ENCODE measurements around the gene ZKSCAN1. TPM values are rescaled to one million over a fixed set of nuclear protein-coding genes. Genes with fewer than 3 reads are reported as not detected.
A peak's percentile ranks its signal among the peaks of the same experiment; 100 is the strongest.

The ZKSCAN1 gene
- polyA plus RNA-seq, 3 donors: 10.4 to 24.3 (median 10.7) TPM

- no peak for TF ChIP-seq CTCF (IDR thresholded peaks at IDR 0.05)
- no peak overlapping the region for H3K4me3 Mint-ChIP-seq
- DNase-seq: no peak
Observed at GRCh38 chr7:100072462-100072861, 57.1 kb downstream of the ZKSCAN1 start.

GRCh38 chr7:100074841-100075240 is 59.4 kb downstream of the ZKSCAN1 start:
- TF ChIP-seq CTCF (IDR thresholded peaks at IDR 0.05): no peak
- peaks cover 3% of the 10 kb centered on the region for H3K4me1 Mint-ChIP-seq
- Histone ChIP-seq H3K4me2 (replicated peaks; ENCODE audit: extremely low read depth, low read length, poor library complexity, severe bottlenecking) (no peak overlapping the region), H2AFZ (ENCODE audit: insufficient read depth, low read depth, low read length, poor library complexity, severe bottlenecking) (no peak overlapping the region), H3K79me2 (ENCODE audit: insufficient read depth, low read length) (peaks cover 29% of the 10 kb centered on the region), H3K36me3 (replicated peaks in 1 of 2; ENCODE audit: control insufficient read depth in 1 of 2, insufficient read depth in 2 of 2, low read length in 2 of 2) (peaks cover 77 to 97% of the 10 kb centered on the region in 2 donors), H3K27me3 (ENCODE audit: control insufficient read depth in 2 of 2, insufficient read depth in 2 of 2, low read length in 2 of 2) (no peaks in the 10 kb centered on the region), H3K9ac (ENCODE audit: insufficient read depth, low read length, poor library complexity, severe bottlenecking) (no peak overlapping the region), H3K27ac (ENCODE audit: low read depth in 1 of 2, low read length in 2 of 2) (no peak overlapping the region), H3K4me3 (replicated peaks in 1 of 3; ENCODE audit: low read depth in 2 of 3, low read length in 3 of 3) (no peak overlapping the region), H4K20me1 (ENCODE audit: insufficient read depth, low read length) (peaks cover 17% of the 10 kb centered on the region), H3K4me1 (ENCODE audit: control insufficient read depth in 1 of 2, insufficient read depth in 2 of 2, low read length in 2 of 2) (peaks cover 0 to under 1% of the 10 kb centered on the region in 2 donors), H3K9me3 (replicated peaks in 1 of 2; ENCODE audit: control insufficient read depth in 1 of 2, insufficient read depth in 1 of 2, low read length in 2 of 2) (peaks cover 37 to 40% of the 10 kb centered on the region in 2 donors)
- H3K27ac Mint-ChIP-seq: peak overlapping the region in 1 of 7 donors; percentile 18
- no peak overlapping the region for H3K4me3 Mint-ChIP-seq
- 97% methylated on average over 3 of the region's 7 CpGs for WGBS (ENCODE audit: insufficient coverage)
- H3K36me3 Mint-ChIP-seq: peaks cover 80 to 95% of the 10 kb centered on the region in 2 donors
- peaks cover 0 to 6% (median 0%) of the 10 kb centered on the region in 3 donors for H3K27me3 Mint-ChIP-seq (ENCODE audit: low read depth in 3 of 3)
- peaks cover 31 to 45% (median 36%) of the 10 kb centered on the region in 7 donors for H3K9me3 Mint-ChIP-seq
- intact Hi-C loops (cut with micrococcal nuclease): no loop called here
- DNase-seq: no peak

More at GRCh38 chr7:100072462-100072861, 57.1 kb downstream of the ZKSCAN1 start:
- intact Hi-C loops (cut with micrococcal nuclease): no loop called here
- H3K4me1 Mint-ChIP-seq: no peaks in the 10 kb centered on the region
- H3K4me1 ChIP-seq (ENCODE audit: control insufficient read depth in 1 of 2, insufficient read depth in 2 of 2, low read length in 2 of 2): no peaks in the 10 kb centered on the region
- H2AFZ ChIP-seq (ENCODE audit: insufficient read depth, low read depth, low read length, poor library complexity, severe bottlenecking): no peak overlapping the region
- peaks cover 0 to 6% (median 0%) of the 10 kb centered on the region in 3 donors for H3K27me3 Mint-ChIP-seq (ENCODE audit: low read depth in 3 of 3)
- peaks cover 31 to 48% (median 36%) of the 10 kb centered on the region in 7 donors for H3K9me3 Mint-ChIP-seq
- peaks cover 38 to 40% of the 10 kb centered on the region in 2 donors for H3K9me3 ChIP-seq (replicated peaks in 1 of 2; ENCODE audit: control insufficient read depth in 1 of 2, insufficient read depth in 1 of 2, low read length in 2 of 2)
- 100% methylated on average over 10 of the region's 10 CpGs for WGBS (ENCODE audit: insufficient coverage)
- H3K27ac Mint-ChIP-seq: no peak overlapping the region
- H4K20me1 ChIP-seq (ENCODE audit: insufficient read depth, low read length): peaks cover 4% of the 10 kb centered on the region
- H3K36me3 Mint-ChIP-seq: peaks cover 76 to 90% of the 10 kb centered on the region in 2 donors
- H3K36me3 ChIP-seq (replicated peaks in 1 of 2; ENCODE audit: control insufficient read depth in 1 of 2, insufficient read depth in 2 of 2, low read length in 2 of 2): peaks cover 76 to 85% of the 10 kb centered on the region in 2 donors
- no peak overlapping the region for H3K9ac ChIP-seq (ENCODE audit: insufficient read depth, low read length, poor library complexity, severe bottlenecking)
- no peaks in the 10 kb centered on the region for H3K27me3 ChIP-seq (ENCODE audit: control insufficient read depth in 2 of 2, insufficient read depth in 2 of 2, low read length in 2 of 2)
- no peak overlapping the region for H3K4me2 ChIP-seq (replicated peaks; ENCODE audit: extremely low read depth, low read length, poor library complexity, severe bottlenecking)
- no peak overlapping the region for H3K4me3 ChIP-seq (replicated peaks in 1 of 3; ENCODE audit: low read depth in 2 of 3, low read length in 3 of 3)
- no peak overlapping the region for H3K27ac ChIP-seq (ENCODE audit: low read depth in 1 of 2, low read length in 2 of 2)
- peaks cover 7% of the 10 kb centered on the region for H3K79me2 ChIP-seq (ENCODE audit: insufficient read depth, low read length)
